HG03521 (cell line): ENCODE data around the gene VPS26C.

Source experiments
- ATAC-seq: cut with Tn5 transposase; IDR thresholded peaks from one replicate; pipeline ENCODE4 v1.9.1; 2021; ENCODE audit warnings: mild to moderate bottlenecking, moderate library complexity; ENCODE audit not compliant: unreplicated experiment

VPS26C gene

DNA sequence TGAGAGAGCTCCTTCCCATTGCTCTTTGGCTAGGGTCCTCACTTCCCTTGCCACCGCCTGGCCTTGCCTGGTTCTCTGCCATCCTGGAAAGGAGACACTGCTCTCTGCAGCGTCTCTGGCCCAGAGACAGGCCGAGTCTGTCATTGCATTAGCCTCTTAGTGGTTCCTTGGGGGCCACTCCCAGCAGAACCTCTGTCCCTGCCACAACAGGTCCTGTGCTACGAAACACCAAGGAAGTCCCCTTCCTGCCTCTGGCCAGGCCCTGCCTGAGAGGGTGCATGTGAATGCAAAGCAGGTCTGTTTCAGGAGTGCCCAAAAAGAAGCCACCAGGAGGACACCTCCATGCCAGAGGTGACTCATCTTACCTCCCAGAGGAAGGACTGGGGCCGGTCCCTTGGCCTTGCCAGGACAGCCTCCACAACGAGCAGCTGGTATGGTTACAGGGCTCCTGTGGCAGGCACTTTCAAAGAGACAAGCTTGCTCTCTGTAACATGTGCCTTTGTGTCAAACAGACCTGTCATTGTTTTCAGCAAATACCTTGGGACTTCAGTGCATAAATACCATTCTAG, 59.6 kb downstream of the VPS26C start:
- ATAC-seq = peak; percentile 30

- ATAC-seq = no peak
Measured at GRCh38 chr21:37206496-37206895, 60.6 kb downstream of the VPS26C start.

GRCh38 chr21:37204580-37204979, 62.6 kb downstream of the VPS26C start:
- no peak for ATAC-seq

DNA sequence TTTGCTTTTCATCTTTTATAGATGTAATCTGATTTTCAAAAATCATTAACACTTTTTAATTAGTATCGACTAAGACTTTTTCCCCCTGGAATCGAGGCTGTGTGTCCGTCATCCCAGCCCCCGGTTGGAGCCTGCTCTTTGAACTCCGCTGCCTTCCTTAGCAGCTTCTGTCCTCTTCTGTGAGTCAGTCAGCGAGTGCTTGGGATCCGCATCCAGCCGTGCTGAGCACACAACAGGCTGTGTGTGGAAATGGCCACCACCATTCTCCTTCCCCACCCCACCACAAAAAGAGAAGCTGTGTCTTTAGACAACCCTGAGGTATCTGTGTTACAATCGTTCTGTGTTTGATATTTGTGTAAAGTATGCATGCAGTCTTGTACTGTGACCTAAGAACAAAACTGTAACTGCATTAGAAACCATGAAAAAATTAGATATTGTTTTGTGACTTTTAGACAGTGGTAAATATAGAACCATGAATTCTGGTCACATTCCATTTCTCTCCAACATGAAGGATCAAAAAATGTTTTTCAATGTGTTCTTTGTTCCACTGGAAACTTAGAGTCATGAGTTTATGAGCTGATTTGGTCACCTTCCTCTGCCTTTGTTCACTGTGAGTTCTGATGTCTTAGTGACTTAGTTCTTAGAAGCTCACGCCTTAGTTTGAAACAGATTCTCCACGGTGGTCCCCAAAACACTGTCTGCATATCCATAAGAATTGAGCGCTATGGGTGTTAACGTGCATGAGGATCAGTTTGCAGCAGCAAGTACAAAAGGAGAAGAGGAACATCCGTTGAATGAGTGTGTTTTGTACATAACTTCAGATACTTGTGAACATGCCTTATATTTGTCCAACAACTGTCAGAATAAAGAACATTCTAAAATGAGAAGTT, 64.7 kb downstream of the VPS26C start:
- no peak for ATAC-seq

- ATAC-seq = no peak
Measured at GRCh38 chr21:37200641-37201480, 66.3 kb downstream of the VPS26C start.

DNA sequence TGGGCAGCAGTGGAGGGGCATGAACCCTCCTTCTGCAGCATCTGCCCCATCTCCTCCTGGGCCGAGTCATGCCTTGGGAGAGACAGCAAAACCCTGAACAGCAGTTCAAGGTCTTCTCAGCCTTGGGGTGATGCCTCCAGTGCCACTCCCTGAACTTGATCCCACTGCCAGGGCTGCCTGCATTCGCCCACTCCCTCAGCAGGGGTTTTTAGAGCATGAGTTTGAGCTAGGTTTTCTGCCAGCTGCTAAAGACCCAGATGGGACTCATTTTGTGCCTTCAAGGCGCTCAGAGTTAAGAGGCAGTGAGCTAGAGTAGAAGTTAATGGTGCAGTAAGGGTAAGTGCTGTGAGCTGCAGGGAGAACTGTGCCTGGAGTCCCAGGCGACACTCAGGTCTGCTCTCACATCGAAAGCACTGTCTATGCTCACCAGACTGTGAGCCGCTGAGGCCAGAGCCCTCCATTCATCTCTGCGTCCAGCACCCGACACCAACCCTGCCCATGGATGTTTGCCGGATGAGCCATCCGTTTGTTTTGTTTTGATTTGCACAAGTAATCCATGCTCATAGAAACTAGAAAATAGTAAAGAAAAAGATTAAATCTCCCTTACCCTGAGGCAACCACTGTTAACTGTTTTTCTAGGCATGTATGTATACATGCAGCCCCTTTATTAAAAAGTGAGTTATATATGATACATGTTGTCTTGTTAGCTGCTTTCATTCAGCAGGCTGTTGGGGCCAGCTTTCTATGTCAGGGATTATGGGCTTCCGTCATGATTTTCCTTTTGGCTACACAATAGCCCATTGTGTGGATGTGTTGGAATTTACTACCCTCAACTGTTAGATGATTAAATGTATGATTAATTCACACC, 67.8 kb downstream of the VPS26C start:
- no peak for ATAC-seq

GRCh38 chr21:37197746-37198145, 69.4 kb downstream of the VPS26C start:
- no peak for ATAC-seq

- no peak for ATAC-seq
Measured at GRCh38 chr21:37196847-37197246, 70.3 kb downstream of the VPS26C start.

DNA sequence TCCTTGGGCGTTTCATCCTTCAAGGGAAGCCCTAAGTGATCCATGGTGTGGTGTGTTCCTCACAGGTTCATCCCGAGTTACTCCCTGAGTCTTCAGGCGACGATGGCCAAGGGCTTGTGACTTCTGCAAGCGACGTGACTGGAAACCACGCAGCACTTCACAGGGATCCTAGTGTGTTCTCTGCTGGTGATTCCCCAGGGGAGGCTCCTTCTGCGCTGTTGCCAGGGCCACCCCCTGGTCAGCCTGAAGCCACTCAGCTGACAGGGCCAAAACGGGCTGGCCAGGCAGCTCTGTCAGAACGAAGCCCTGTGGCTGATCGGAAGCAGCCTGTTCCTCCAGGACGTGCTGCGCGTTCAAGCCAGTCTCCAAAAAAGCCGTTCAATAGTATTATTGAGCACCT, 71.5 kb downstream of the VPS26C start:
- no peak for ATAC-seq

DNA sequence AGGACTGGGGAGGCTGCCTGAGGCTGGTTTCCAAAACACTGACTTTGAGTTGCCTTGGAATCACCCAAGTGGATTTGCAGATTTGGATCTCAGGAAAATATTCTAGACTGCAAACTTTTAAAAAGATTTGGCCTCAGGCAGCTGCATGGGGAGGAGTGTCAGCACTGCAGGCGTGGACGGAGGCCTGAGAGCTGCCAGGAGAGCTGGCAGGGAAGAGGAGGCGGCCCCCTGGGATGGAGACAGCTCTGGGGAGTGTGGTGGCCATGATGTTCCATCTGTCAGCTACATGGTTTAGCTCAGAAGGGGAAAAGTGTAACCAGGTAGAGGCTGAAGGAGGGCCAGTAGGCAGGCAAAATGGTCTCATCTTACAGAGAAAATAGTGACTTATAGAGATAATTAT, 72.1 kb downstream of the VPS26C start:
- no peak for ATAC-seq

GRCh38 chr21:37193676-37194075, 73.5 kb downstream of the VPS26C start:
- no peak for ATAC-seq

DNA sequence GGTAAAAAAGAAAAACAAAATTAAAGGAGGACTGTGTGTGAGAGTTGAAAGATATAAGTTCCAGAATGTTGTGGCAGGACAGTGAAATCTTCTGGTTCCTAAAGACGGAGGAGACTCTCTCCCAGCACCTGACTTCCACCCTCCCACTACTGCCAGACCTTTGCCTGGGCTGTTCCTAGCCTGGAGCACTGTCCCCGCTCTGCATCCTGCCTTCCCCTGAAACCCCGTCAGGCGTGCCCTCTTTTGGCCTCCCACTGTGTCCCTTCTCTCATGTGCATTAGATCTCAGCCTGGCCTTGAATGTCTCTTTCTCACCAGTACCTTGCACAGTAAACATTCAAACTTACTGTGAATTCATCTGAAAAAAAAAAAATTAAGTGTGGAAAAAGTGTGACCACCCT, 74.1 kb downstream of the VPS26C start:
- ATAC-seq = no peak

- ATAC-seq = no peak
Measured at GRCh38 chr21:37192019-37192418, 75.1 kb downstream of the VPS26C start.

DNA sequence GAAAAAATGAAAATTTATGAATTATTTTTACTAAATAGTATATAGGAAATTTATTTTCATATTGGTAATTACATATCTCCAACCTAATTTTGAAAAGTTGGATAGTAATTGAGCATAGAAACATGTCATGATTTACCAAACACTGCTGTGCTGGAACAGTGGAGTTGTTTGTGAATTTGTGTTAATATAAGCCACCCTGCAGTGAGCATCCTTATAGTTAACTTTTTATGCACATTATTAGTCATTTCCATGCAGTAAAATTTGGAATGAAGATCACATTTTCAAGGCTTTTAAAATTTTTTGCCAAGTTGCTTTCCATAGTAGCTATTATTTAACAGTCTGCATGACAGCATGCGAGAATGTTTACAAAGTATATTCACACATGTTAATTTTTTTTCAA, 78.3 kb downstream of the VPS26C start:
- ATAC-seq = no peak

GRCh38 chr21:37186983-37187382, 80.2 kb downstream of the VPS26C start:
- ATAC-seq = no peak

DNA sequence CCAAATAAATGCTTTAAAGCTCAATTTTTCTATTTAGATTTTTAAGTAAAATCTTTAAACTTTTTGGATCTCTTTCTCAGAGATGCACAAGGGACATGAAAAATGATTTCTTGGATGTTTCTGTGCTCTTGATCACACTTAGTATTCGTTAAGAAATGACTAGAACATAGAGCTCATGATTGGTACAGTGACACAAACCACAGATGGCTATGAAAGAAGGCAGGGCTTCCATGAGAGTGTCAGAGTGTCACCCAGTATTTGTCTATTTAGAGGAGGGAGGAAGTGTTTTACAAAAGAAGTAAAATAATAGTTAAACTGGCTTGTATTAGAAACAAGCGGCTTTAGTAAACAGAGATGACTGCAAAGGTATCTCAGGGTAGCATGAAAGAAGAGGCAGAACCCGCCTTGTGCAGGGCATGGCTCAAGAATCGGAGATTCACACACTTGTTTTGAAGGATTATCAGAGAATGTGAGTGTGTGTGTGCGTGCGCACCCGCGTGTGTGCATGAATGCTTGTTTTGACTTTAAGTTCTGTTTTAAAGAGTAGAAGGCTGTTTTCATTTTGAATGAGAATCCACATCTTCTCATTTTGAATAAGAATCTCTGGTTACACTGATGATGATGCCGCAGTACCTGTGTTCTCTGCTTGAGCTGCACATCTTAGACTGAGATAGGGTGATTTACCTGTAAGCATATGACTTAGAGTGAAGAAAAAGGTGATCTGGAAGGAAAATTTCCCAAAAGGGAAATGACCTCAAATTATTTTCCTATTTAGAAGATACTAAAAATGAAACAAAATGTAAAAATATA, 82.1 kb downstream of the VPS26C start:
- no peak for ATAC-seq

DNA sequence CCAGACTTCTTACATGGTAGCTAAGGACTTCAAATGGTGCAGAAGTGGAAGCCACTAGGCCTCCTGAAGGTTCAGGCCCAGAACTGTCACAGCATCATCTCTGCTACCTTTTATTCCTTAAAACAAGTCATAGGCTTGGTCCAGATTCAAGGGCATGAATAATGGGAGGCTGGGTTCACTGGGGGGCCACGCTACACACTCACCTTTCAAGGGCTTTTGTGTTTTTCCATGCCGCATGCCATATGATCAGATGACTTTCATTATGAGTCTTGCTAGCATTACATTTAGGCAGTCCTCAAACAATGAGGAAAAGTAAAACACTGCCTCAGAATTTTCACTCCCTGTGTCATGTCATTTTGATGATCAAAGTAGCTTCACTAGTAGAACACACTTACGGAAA, 83.4 kb downstream of the VPS26C start:
- no peak for ATAC-seq

DNA sequence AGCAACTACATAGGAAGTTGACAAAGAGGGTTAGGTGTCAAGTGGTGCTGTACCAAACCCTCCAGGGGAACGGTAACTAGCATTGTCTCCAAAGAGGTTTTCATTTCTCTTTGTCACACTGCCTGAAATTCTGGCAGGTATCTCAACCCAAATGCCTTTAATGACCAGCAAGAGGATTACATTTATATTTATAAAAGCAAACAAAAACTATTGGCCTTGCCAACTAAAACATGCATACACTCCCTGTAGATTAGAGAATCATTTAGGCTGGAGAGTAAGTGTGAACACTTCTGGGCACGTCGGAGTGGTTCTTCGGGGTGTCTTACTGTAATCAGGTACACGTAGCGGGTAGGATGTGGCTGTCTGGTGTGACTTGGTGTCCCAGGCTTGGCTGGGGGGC, 84.9 kb downstream of the VPS26C start:
- no peak for ATAC-seq

GRCh38 chr21:37181059-37181458, 86.1 kb downstream of the VPS26C start:
- no peak for ATAC-seq

- no peak for ATAC-seq
Measured at GRCh38 chr21:37176716-37177115, 90.4 kb downstream of the VPS26C start.
